ENCODE data around the gene CD83. TPM values are rescaled to one million over a fixed set of nuclear protein-coding genes. Genes with fewer than 3 reads are reported as not detected.

The CD83 gene
- polyA plus RNA-seq, 3 donors, result 74.5 to 326 (median 84.7) TPM

DNA sequence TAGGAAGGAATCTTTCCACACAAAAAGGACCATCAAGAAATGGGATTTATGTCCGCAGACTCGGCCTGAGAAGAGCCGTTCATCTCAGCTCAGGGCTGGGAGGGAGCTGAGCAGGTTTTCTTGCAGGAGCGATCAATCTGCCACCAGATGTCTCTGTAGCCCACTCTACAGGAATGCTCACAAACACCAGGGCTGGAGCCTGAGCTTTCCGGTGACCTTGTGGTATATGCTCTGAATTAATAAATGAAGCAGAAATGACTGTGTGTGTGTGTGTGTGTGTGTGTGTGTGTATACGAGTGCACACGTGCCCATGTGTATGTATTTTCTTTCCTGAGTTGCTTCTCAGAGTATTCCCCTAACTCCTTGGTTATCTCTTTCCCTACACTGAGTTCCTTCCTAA, 12.0 kb downstream of the CD83 start:
- no peak overlapping the region for H3K9ac ChIP-seq (ENCODE audit: insufficient read depth, low read length, poor library complexity, severe bottlenecking)
- no peak overlapping the region for H2AFZ ChIP-seq (ENCODE audit: insufficient read depth, low read depth, low read length, poor library complexity, severe bottlenecking)
- peaks cover 12 to 53% of the 10 kb centered on the region in 2 donors for H3K36me3 ChIP-seq (replicated peaks in 1 of 2; ENCODE audit: control insufficient read depth in 1 of 2, insufficient read depth in 2 of 2, low read length in 2 of 2)
- no peaks in the 10 kb centered on the region for H3K9me3 ChIP-seq (replicated peaks in 1 of 2; ENCODE audit: control insufficient read depth in 1 of 2, insufficient read depth in 1 of 2, low read length in 2 of 2)
- Mint-ChIP-seq H3K4me3 (no peak overlapping the region), H3K27me3 (ENCODE audit: low read depth in 3 of 3) (peaks cover 0 to 10% (median 0%) of the 10 kb centered on the region in 3 donors), H3K4me1 (peaks cover 14% of the 10 kb centered on the region), H3K27ac (peak overlapping the region in 2 of 7 donors; percentile 26 to 40), H3K9me3 (peaks cover 0 to 1% (median 0%) of the 10 kb centered on the region in 7 donors), H3K36me3 (peaks cover 78 to 87% of the 10 kb centered on the region in 2 donors)
- no peak overlapping the region for H3K4me3 ChIP-seq (replicated peaks in 1 of 3; ENCODE audit: low read depth in 2 of 3, low read length in 3 of 3)
- intact Hi-C loops (cut with micrococcal nuclease), result no loop called here
- peaks cover 83% of the 10 kb centered on the region for H4K20me1 ChIP-seq (ENCODE audit: insufficient read depth, low read length)
- no peak overlapping the region for H3K27ac ChIP-seq (ENCODE audit: low read depth in 1 of 2, low read length in 2 of 2)
- no peaks in the 10 kb centered on the region for H3K79me2 ChIP-seq (ENCODE audit: insufficient read depth, low read length)
- WGBS (ENCODE audit: insufficient coverage), result no CpG with 5 or more reads among the region's 7 CpGs
- H3K4me2 ChIP-seq (replicated peaks; ENCODE audit: extremely low read depth, low read length, poor library complexity, severe bottlenecking), result no peak overlapping the region
- TF ChIP-seq, protein P1, sequence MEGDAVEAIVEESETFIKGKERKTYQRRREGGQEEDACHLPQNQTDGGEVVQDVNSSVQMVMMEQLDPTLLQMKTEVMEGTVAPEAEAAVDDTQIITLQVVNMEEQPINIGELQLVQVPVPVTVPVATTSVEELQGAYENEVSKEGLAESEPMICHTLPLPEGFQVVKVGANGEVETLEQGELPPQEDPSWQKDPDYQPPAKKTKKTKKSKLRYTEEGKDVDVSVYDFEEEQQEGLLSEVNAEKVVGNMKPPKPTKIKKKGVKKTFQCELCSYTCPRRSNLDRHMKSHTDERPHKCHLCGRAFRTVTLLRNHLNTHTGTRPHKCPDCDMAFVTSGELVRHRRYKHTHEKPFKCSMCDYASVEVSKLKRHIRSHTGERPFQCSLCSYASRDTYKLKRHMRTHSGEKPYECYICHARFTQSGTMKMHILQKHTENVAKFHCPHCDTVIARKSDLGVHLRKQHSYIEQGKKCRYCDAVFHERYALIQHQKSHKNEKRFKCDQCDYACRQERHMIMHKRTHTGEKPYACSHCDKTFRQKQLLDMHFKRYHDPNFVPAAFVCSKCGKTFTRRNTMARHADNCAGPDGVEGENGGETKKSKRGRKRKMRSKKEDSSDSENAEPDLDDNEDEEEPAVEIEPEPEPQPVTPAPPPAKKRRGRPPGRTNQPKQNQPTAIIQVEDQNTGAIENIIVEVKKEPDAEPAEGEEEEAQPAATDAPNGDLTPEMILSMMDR (IDR thresholded peaks at IDR 0.05), result no peak
- H3K4me1 ChIP-seq (ENCODE audit: control insufficient read depth in 1 of 2, insufficient read depth in 2 of 2, low read length in 2 of 2), result peaks cover under 1 to 2% of the 10 kb centered on the region in 2 donors
- no peaks in the 10 kb centered on the region for H3K27me3 ChIP-seq (ENCODE audit: control insufficient read depth in 2 of 2, insufficient read depth in 2 of 2, low read length in 2 of 2)
- DNase-seq, result no peak

DNA sequence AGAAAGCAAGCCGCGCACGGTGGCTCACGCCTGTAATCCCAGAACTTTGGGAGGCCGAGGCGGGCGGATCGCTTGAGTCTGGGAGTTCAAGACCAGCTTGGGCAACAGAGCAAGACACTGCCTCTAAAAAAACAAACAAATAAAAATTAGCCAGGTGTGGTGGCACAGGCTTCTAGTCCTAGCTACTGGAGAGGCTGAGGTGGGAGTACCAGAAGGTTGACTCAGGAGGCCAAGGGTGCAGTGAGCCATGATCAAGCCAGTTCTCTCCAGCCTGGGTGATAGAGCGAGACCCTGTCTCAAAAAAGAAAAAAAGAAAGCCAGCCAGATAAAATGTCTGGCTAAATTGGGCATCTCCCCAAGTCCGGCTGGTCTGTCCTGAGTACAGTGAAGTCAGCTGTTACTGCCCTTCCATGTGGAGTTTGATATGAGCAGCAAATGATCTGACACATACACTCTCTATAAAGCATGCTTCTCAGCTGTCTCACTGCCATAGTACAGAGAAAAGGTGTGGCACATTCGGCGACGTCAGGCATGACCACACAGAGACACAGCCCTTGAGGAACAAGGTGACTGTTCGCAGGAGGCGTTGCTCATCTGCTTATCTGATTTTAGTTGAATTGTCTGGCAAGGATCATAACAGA, 13.0 kb downstream of the CD83 start:
- H3K36me3 Mint-ChIP-seq, result peaks cover 78 to 87% of the 10 kb centered on the region in 2 donors
- no peaks in the 10 kb centered on the region for H3K9me3 ChIP-seq (replicated peaks in 1 of 2; ENCODE audit: control insufficient read depth in 1 of 2, insufficient read depth in 1 of 2, low read length in 2 of 2)
- no peak overlapping the region for H3K4me3 Mint-ChIP-seq
- peaks cover 18% of the 10 kb centered on the region for H3K4me1 Mint-ChIP-seq
- TF ChIP-seq, protein P1 (IDR thresholded peaks at IDR 0.05), result no peak
- peaks cover 0 to 1% (median 0%) of the 10 kb centered on the region in 7 donors for H3K9me3 Mint-ChIP-seq
- H3K27me3 ChIP-seq (ENCODE audit: control insufficient read depth in 2 of 2, insufficient read depth in 2 of 2, low read length in 2 of 2), result no peaks in the 10 kb centered on the region
- H3K4me3 ChIP-seq (replicated peaks in 1 of 3; ENCODE audit: low read depth in 2 of 3, low read length in 3 of 3), result no peak overlapping the region
- 92% methylated on average over 9 of the region's 15 CpGs for WGBS (ENCODE audit: insufficient coverage)
- intact Hi-C loops (cut with micrococcal nuclease), result loop anchor here in 1 of 2 donors (10.0 kb wide), 1 partner anchor 46 kb away; no protein-coding TSS in a partner anchor
- DNase-seq, result peak in 1 of 3 donors; percentile 29
- H3K79me2 ChIP-seq (ENCODE audit: insufficient read depth, low read length), result no peaks in the 10 kb centered on the region
- H3K27ac ChIP-seq (ENCODE audit: low read depth in 1 of 2, low read length in 2 of 2), result no peak overlapping the region
- H3K4me2 ChIP-seq (replicated peaks; ENCODE audit: extremely low read depth, low read length, poor library complexity, severe bottlenecking), result no peak overlapping the region
- no peak overlapping the region for H3K27ac Mint-ChIP-seq
- peaks cover 76% of the 10 kb centered on the region for H4K20me1 ChIP-seq (ENCODE audit: insufficient read depth, low read length)
- H2AFZ ChIP-seq (ENCODE audit: insufficient read depth, low read depth, low read length, poor library complexity, severe bottlenecking), result no peak overlapping the region
- peaks cover 16 to 54% of the 10 kb centered on the region in 2 donors for H3K36me3 ChIP-seq (replicated peaks in 1 of 2; ENCODE audit: control insufficient read depth in 1 of 2, insufficient read depth in 2 of 2, low read length in 2 of 2)
- no peak overlapping the region for H3K9ac ChIP-seq (ENCODE audit: insufficient read depth, low read length, poor library complexity, severe bottlenecking)
- H3K27me3 Mint-ChIP-seq (ENCODE audit: low read depth in 3 of 3), result peaks cover 0 to 7% (median 0%) of the 10 kb centered on the region in 3 donors
- no peaks in the 10 kb centered on the region for H3K4me1 ChIP-seq (ENCODE audit: control insufficient read depth in 1 of 2, insufficient read depth in 2 of 2, low read length in 2 of 2)
